Cerebellar cortex (tissue), 1 donor: ENCODE results near the gene OR6P1.

Source experiments
- DNase-seq: peaks from one replicate; pipeline ENCODE4 v3.0.0-alpha.2; 2015; ENCODE audit warnings: low spot score

OR6P1 gene

DNA sequence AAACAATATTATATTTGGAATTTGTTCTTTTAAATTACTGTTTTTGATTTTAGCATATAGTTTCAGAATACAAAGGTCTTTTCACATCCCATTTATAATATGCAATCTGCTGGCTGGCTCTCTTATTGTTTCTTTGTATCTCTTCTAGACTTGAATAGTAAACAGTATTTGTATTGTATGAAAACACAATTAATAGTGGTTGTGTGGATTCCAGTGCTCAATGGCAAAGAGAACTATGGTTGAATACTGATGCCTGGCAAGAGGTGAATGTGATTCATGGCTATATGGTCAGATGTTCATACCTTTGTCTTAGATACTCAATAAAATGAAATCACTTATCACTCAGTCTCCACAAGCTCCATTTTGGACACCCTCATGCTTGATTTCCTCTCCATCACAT, 53.4 kb downstream of the OR6P1 start:
- DNase-seq: no peak
